ENCODE results near the gene AGPAT1. TPM values are rescaled to one million over a fixed set of nuclear protein-coding genes. Genes with fewer than 3 reads are reported as not detected.

The AGPAT1 gene
- total and polyA plus RNA-seq, 2 of the 13 experiments (the other 11 are each of a cell fraction or from before 2014, with no cell fraction given) = 51.3 to 139 TPM

DNA sequence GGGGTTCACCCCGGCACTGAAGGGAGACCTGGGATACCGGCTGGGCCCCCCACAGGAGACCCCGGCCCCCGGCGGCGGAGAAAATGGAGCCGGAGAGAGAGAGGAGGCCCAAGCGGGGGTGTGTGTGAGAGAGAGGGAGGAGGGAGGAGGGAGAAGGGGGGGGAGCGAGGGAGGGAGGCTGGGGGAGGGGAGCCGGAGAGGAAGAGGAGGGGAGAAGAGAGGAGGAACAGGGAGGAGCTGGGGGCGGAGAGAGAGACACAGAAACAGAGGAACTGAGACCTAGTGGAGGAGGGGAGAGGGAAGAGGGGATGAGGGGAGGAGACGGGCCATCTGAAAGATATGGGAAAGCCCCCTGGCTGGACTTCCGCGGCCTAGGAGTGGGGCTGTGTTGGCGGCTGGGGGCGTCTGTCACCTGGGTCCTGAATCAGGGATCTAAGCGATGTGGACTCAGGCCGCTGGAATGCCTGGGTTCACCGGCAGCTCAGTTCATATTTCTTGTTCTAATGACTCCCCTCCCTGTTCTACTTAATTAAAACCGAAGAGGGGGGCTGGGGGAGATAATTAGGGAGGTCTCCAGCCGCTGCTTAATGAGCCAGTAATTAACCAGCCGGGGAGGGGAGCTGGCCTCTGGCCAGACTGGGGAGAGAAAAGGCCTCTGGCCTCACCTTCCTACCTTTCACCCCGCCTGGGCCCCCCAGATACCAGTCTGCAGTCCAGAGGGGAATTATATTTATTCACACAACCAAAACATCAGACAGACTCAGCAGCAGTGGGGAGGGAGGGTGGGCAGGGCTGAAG, 14.4 kb upstream of the AGPAT1 start, which contains the start of gene PBX2 (continued):
- TF ChIP-seq ZNF354B (CRISPR knock-in tag; IDR thresholded peaks at IDR 0.05) = no peak
- no peak for TF ChIP-seq HDAC1 (CRISPR knock-in tag; IDR thresholded peaks at IDR 0.05)
- no peak for TF ChIP-seq PITX1 (CRISPR knock-in tag; IDR thresholded peaks at IDR 0.05)
- TF ChIP-seq NFRKB (IDR thresholded peaks at IDR 0.05) = no peak
- no peak for TF ChIP-seq ZNF10 (CRISPR knock-in tag; IDR thresholded peaks at IDR 0.05; ENCODE audit: borderline replicate concordance, low read depth)
- TF ChIP-seq RARG (CRISPR knock-in tag; IDR thresholded peaks at IDR 0.05; ENCODE audit: low read depth) = no peak
- TF ChIP-seq GPN1 (CRISPR knock-in tag; IDR thresholded peaks at IDR 0.05; ENCODE audit: borderline replicate concordance) = no peak
- TF ChIP-seq MAFK (conservative IDR thresholded peaks at IDR 0.05 in 1 of 2, IDR thresholded peaks at IDR 0.05 in 1 of 2; ENCODE audit: low read length in 2 of 2) = no peak
- TF ChIP-seq ZNF33B (CRISPR knock-in tag; IDR thresholded peaks at IDR 0.05) = no peak
- TF ChIP-seq ZFP37 (CRISPR knock-in tag; IDR thresholded peaks at IDR 0.05; ENCODE audit: borderline replicate concordance) = 0 out of 2 replicates have a peak, but pooled peaks have one; percentile 19

DNA sequence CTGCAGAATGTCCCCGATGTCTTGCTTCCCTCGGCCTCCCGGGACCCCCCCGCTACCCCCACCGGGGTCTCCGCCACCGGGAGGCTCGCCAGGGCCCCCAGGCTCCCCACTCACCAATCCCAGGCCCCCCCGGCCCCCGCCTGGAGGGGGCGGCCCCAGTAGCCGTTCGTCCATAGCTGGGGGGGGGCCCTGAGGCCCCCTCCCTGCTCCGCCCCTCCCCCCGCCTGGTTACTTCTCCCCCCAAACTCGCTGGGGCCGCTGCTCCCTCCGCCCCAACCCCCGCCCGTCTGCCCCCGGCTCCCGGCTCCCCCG, 13.8 kb upstream of the AGPAT1 start:
- POLR2A ChIA-PET = interaction anchor here (1.0 to 7.1 kb wide), 6 partner anchors 11 to 782 kb away, joined by 4 to 127 read pairs (median 10); partner anchors contain the start of genes AGPAT1, ATF6B, FKBPL and HSPA1B
- no peak for FAIRE-seq
- in situ Hi-C loops (cut with HindIII; ENCODE audit: extremely low pct_ligation_motif_present, low pct_unique_long_range_greater_than_20kb) = loop anchor here (5.0 kb wide), 1 partner anchor 783 kb away; no protein-coding TSS in a partner anchor

More for the DNA sequence above, 13.8 kb upstream of the AGPAT1 start:
- H3K79me2 ChIP-seq (ENCODE audit: insufficient read depth, low read length) = peaks cover 15% of the 10 kb centered on the region
- intact Hi-C loops (cut with micrococcal nuclease; ENCODE audit: unreplicated experiment) = loop anchor here (1.0 kb wide), 1 partner anchor 11 kb away; the partner anchor contains the start of gene RNF5
- WGBS (ENCODE audit: low lambda C conversion rate) = under 1% methylated on average over 18 of the region's 23 CpGs
- H4K20me1 ChIP-seq (ENCODE audit: insufficient read depth, low read length) = no peaks in the 10 kb centered on the region
- peak overlapping the region; percentile 95 for H3K4me2 ChIP-seq (ENCODE audit: low read depth, low read length)
- ATAC-seq (no peak), DNase-seq (ENCODE audit: low spot score) (no peak)
- CTCF ChIA-PET (ENCODE audit: low intra/inter-chr PET ratio, low total read pairs) = no interaction called here
- H3K4me1 ChIP-seq (ENCODE audit: insufficient read depth, low read length) = peaks cover 41% of the 10 kb centered on the region
- H3K36me3 ChIP-seq (replicated peaks in 1 of 2; ENCODE audit: control insufficient read depth in 1 of 2, insufficient read depth in 2 of 2, low read length in 2 of 2) = peaks cover 7 to 19% of the 10 kb centered on the region in 2 experiments
- peak overlapping the region; percentile 90 for H3K9ac ChIP-seq (ENCODE audit: insufficient read depth, low read depth, low read length)
- H2AFZ ChIP-seq (ENCODE audit: low read length) = no peak overlapping the region
- no peaks in the 10 kb centered on the region; a peak in 1 of 5 replicates for H3K27me3 ChIP-seq (ENCODE audit: control insufficient read depth in 1 of 2, insufficient read depth in 2 of 2, low read length in 2 of 2)
- TF ChIP-seq MAF1 (CRISPR knock-in tag; IDR thresholded peaks at IDR 0.05; ENCODE audit: borderline replicate concordance) (no peak), RBFOX2 (IDR thresholded peaks at IDR 0.05; ENCODE audit: low read depth, low read length) (peak; percentile 41), ZNF280B (CRISPR knock-in tag; IDR thresholded peaks at IDR 0.05; ENCODE audit: borderline replicate concordance) (no peak)
- H3K4me3 ChIP-seq (replicated peaks in 1 of 3; ENCODE audit: insufficient read depth in 1 of 3, low read depth in 2 of 3, low read length in 3 of 3) = peak overlapping the region; percentile 74 to 93 (median 79)
- H3K27ac ChIP-seq (ENCODE audit: extremely low read length, insufficient read depth, low read length) = peak overlapping the region; percentile 80
- no TSS peak for BruUV-seq (replicated peaks)
- H3K9me3 ChIP-seq (ENCODE audit: low read length) = no peaks in the 10 kb centered on the region
